T-helper 2 cell (primary cell): ENCODE results near the gene CLIC5.

Source experiments
- DNase-seq, 5 experiments: peaks; one replicate each; pipeline versions ENCODE4 v3.0.0 to v3.0.0-alpha.2; 2012 to 2022

Gene CLIC5

GRCh38 chr6:45837541-45838200 is 178.0 kb downstream of the CLIC5 start:
- DNase-seq: peak in 1 of 5 experiments; percentile 56

GRCh38 chr6:45836984-45837383 is 178.7 kb downstream of the CLIC5 start:
- peak in 1 of 5 experiments; percentile 27 for DNase-seq

- no peak for DNase-seq
Measured at GRCh38 chr6:45836438-45836824, 179.2 kb downstream of the CLIC5 start.

- peak in 1 of 5 experiments; percentile 40 for DNase-seq
Measured at GRCh38 chr6:45835721-45836437, 179.8 kb downstream of the CLIC5 start.

GRCh38 chr6:45832063-45832462 is 183.6 kb downstream of the CLIC5 start:
- DNase-seq: no peak
